Left forelimb (tissue), 1 donor: Measurements from ENCODE around the gene NHEJ1.
A peak's percentile ranks its signal among the peaks of the same experiment; 100 is the strongest.

Experiments used
- DNase-seq: peaks from one replicate; pipeline ENCODE4 v3.0.0-alpha.2; 2018; ENCODE audit warnings: low spot score

Gene NHEJ1

DNA sequence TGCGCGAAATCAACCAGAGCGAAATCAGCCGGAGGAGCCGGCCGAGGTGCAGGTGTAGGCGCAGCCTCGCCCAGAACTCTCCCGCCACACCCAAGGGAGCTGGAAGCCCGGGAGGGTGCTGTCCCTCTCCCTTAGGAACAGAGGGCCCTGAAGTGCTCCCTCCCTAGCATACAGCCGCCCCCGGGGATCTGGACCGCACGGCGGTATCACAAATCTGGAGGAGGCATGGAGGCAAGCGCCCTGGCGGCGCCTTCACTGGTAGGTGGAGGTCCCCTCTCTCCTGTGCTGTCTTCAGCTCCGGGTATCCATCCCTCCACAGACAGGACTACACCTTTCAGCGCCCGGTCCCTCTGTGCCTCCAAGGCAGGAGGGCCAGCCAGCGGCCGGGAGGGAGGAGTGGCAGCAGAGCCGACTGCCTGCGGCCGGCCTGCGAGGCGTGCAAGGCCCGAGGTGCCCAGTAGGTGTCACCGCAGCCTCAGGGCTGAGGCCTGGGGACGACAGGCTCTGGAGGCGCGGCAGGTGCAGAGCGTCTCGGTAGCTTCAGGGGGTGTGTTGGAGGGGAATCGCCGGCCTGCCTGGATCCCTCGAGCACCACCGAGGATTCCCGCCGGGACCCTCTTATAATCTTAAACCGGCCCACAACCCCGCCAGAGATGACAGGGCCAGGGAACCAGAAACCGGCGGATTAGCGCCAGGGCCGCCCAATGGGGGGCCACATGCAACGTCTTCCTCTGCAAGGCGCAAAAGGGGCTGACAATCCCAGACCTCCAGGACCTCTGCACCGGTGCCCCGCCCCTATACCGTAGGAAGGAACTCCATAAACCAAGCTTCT lies 102.7 kb downstream of the NHEJ1 start:
- DNase-seq: peak; percentile 78

DNA sequence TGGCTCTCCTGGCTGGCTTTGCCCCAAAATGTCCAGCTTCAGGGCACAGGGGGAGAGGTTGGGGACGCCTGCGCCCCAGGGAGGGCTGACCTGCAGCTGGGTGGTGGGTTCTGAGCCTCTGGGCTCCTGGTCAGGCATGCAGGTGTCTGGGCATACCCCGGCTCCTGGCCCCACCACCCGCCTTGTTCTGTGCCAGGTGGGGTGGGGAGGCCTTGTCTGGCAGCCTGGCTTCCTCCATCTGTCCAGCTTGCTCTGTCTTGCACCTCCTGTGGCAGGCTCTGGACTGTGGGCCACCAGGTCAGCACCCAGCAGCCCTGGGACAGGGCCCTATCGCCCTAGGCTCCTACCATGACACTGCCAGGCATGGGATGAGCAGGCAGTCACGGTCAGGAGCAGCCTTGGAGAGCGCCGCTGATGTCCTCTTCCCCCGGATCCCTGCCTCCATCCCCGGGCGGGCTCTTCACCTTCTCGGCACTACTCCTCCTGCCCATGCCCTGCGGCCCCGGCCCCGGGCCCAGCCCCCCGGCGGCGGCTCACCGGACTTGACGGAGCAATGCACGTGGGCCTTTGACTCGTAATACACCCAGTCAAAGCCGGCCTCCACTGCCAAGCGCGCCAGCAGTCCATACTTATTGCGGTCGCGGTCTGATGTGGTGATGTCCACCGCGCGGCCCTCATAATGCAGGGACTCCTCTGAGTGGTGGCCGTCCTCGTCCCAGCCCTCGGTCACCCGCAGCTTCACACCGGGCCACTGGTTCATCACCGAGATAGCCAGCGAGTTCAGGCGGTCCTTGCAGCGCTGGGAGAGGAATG lies 103.5 kb downstream of the NHEJ1 start:
- no peak for DNase-seq

GRCh38 chr2:219056176-219056895 lies 104.3 kb downstream of the NHEJ1 start:
- DNase-seq: no peak

DNA sequence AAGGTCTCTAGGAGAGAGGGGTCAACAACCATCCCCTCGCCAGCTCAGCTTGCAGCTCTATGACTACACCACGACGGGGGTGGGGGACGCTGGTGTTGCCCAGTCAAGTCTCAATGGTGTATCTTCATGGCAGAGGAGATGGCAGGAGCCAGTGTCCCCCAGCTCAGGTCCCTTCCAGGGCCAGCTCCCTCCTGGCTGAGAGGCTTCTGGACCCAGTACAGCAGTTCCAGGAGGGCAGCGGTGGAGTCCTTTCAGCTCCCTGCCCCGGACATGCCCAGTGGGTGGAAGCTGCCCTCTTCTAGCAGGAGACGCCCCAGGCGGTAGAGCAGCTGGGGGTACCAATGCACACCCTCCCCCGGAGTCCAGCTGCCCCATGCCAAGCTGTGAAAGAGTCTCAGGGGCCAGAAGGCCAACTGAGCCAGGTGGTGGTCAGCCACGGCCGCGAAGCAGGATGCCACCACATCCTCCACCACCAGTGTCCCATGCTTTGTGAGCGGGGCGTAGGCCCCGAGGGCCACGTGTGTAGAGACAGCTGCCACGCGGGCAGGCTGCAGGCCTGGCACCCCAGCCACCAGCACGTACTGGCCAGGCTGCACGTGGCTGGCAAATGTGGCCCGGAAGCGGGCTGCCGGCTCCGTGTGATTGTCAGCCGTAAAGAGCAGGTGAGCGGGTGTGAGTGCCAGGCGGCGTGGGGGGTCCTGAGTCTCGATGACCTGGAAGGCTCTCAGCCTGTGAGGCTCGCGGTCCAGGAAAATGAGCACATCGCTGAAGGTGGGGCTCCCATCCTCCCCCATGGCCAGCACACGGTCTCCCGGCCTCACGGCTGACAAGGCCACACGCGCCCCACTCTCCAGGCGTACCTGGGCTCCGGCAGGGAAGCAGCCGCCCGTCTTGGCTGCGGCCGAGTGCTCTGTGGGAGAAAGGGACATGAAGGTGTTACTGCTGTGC lies 105.4 kb downstream of the NHEJ1 start:
- DNase-seq: no peak

DNA sequence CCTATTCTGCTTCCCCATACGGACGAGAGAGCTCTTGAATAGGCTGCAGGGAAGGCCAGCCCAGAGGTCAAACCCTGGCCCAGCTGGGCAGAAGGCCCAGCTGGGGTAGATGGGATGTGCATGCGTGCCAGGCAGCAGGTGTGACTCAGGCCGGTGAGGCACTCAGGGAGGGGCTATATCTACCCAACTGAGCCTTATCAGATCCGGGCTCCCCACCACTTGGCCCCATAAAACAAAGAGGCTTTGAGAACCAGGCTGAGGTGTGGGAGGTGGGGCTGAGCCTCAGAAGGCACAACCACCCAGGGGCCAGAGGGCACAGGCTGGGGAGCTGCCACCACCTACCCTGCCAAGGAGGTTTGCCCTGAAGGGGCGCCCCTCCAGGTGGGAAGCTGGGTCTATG lies 111.3 kb downstream of the NHEJ1 start:
- DNase-seq: no peak

GRCh38 chr2:219045937-219046550 lies 114.6 kb downstream of the NHEJ1 start:
- no peak for DNase-seq

GRCh38 chr2:219042750-219043149 lies 117.9 kb downstream of the NHEJ1 start:
- no peak for DNase-seq

GRCh38 chr2:219042157-219042556 lies 118.5 kb downstream of the NHEJ1 start:
- DNase-seq: no peak

GRCh38 chr2:219041252-219041651 lies 119.4 kb downstream of the NHEJ1 start, which contains the start of gene CFAP65:
CFAP65 (minus strand) TSS chr2:219041516; CDS start chr2:219039048, 2,468 bp downstream.
- DNase-seq: no peak

DNA sequence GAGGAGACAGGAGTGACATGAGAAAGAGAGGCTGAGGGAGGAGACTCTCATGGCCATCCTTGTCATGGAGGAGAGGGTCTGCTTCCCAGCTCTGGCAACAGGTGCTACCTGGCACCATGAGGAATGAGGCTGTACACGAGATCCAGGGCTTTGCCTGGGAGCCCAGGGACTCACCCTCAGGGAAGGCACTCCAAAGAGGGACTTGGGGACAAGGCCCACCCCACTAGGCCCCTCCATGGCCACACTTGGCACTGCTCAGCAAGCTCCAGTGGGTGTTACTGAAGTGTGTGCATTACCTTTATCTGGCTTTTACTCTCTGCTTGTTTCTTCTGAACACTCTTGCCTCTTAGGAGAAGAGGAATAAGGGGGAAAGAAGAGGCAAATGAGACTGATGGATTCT lies 122.0 kb downstream of the NHEJ1 start:
- DNase-seq: no peak

GRCh38 chr2:219037783-219038499 lies 122.7 kb downstream of the NHEJ1 start:
- DNase-seq: no peak

GRCh38 chr2:219035942-219036341 lies 124.7 kb downstream of the NHEJ1 start:
- DNase-seq: no peak

DNA sequence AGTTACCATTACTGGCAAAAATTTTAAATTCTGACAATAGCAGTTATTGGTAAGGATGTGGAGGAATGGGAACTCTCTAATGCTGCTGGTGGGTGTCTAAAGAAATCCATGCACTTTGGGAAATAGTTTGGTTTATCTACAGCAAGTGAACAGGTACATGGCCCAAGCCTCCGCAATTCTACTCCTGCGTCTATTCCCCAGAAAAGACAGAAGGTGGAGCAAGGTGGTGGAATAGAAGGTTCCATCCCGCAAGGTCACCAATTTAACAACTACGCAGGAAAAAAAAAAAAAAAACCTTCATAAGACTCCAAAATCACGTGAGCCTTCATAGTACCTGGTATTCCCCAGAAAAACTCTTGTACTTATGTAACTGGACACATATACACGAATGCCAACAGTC lies 125.8 kb downstream of the NHEJ1 start:
- no peak for DNase-seq

- DNase-seq: no peak
These were observed 128.4 kb downstream of the NHEJ1 start for GRCh38 chr2:219032051-219032745.

GRCh38 chr2:219031005-219031738 lies 129.4 kb downstream of the NHEJ1 start:
- no peak for DNase-seq

- no peak for DNase-seq
These were observed 130.3 kb downstream of the NHEJ1 start for GRCh38 chr2:219030177-219030940.

- peak; percentile 81 for DNase-seq
These were observed 130.8 kb downstream of the NHEJ1 start for GRCh38 chr2:219029829-219030165.
